Esophagus muscularis mucosa (tissue), 4 donors: ENCODE results near the gene B3GALNT2. TPM values are rescaled to one million over a fixed set of nuclear protein-coding genes. Genes with fewer than 3 reads are reported as not detected.

Source experiments
- DNase-seq: peaks from one replicate; pipeline ENCODE4 v3.0.0-alpha.2; 2017; ENCODE audit errors: extremely low spot score
- H3K27ac ChIP-seq, 4 donors: fragments of 200-600 bp; sonication (generic); replicated peaks in 1 of 4; 1 replicate in 3 of 4; 2 replicates in 1 of 4; pipeline ENCODE4 v1.5.1; 2016 to 2019; ENCODE audit warnings: mild to moderate bottlenecking in 1 of 4
- H3K27me3 ChIP-seq, 4 donors: fragments of 200-600 bp; sonication (generic); one replicate each; pipeline versions ENCODE4 v1.5.1 to v1.6.0; 2016 to 2019
- H3K36me3 ChIP-seq, 4 donors: fragments of 200-600 bp; sonication (generic); one replicate each; pipeline ENCODE4 v1.5.1; 2016 to 2019
- H3K4me1 ChIP-seq, 4 donors: fragments of 200-600 bp; sonication (generic); one replicate each; pipeline ENCODE4 v1.5.1; 2016 to 2019
- H3K4me3 ChIP-seq, 4 donors: fragments of 200-600 bp; sonication (generic); 1 replicate in 2 of 4; 2 replicates in 2 of 4; pipeline ENCODE4 v1.5.1; 2016 to 2019; ENCODE audit warnings: mild to moderate bottlenecking in 4 of 4, moderate library complexity in 1 of 4
- H3K9me3 ChIP-seq, 4 donors: fragments of 200-600 bp; sonication (generic); 1 replicate in 3 of 4; 2 replicates in 1 of 4; pipeline ENCODE4 v1.5.1; 2016 to 2019
- EP300 ChIP-seq: sonication (generic); formaldehyde crosslinking; IDR thresholded peaks from one replicate; pipeline ENCODE4 v1.6.1; 2017; ENCODE audit warnings: antibody characterized with exemption
- POLR2A ChIP-seq: fragments of 450-650 bp; IDR thresholded peaks from one replicate; pipeline ENCODE4 v1.6.1; 2017; ENCODE audit warnings: antibody characterized with exemption, moderate library complexity, mild to moderate bottlenecking, low read depth
- POLR2AphosphoS5 ChIP-seq, 2 donors: sonication (generic); formaldehyde crosslinking; IDR thresholded peaks; one replicate each; pipeline ENCODE4 v1.6.1; 2017; ENCODE audit warnings: antibody characterized with exemption in 2 of 2
- WGBS: methylation state at CpG from one replicate; pipeline ENCODE4 v1.1.5; 2018; 5-methylcytosine and 5-hydroxymethylcytosine counted together
- intact Hi-C: fragments of 100-400 bp; cut with DNase I; formaldehyde crosslinking; loops from one replicate; pipeline ENCODE4 v1.15.1; 2023
- total RNA-seq, 4 donors: library from RNA; depleted of rRNA; stranded (reverse); fragments of >200 nt; gene quantifications; one replicate each; pipeline versions ENCODE4 v1.1.0 to v1.2.1, GENCODE V29; 2016
- TF ChIP-seq, protein P1 (sequence below), 3 experiments: fragments of 200-600 bp in 2 of 3; fragments of 450-650 bp in 1 of 3; sonication (generic) in 2 of 3; IDR thresholded peaks; one replicate each; pipeline ENCODE4 v1.5.1; 2017 to 2019; ENCODE audit warnings: antibody characterized with exemption in 3 of 3, mild to moderate bottlenecking in 2 of 3, moderate library complexity in 1 of 3

B3GALNT2 gene
- total RNA-seq, 4 donors from 2014 or later = 49.0 to 68.4 (median 55.5) TPM

DNA sequence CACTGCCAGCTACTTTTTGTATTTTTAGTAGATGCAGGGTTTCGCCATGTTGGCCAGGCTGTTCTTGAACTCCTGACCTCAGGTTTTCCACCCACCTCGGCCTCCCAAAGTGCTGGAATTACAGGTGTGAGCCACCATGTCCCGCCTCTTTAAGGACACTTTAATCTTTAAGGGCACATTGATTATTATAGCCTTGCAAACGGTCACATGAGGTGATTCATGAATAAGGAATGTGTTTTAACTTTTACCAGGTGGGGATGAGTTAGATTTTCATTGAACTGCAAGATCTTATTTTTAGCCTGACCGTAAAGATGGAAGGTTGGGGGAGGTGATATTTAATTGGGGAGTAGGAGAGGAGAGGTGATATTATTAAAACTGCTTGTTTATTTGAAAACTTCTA lies 75.1 kb downstream of the B3GALNT2 start:
- Histone ChIP-seq H3K9me3 (no peaks in the 10 kb centered on the region), H3K27ac (no peak overlapping the region), H3K4me3 (no peak overlapping the region), H3K4me1 (no peaks in the 10 kb centered on the region), H3K27me3 (no peaks in the 10 kb centered on the region), H3K36me3 (peaks cover 0 to 36% (median 24%) of the 10 kb centered on the region in 4 donors)
- DNase-seq = no peak
- intact Hi-C loops = no loop called here
- 83% methylated on average over 5 of the region's 5 CpGs for WGBS
- no peak for TF ChIP-seq EP300
- TF ChIP-seq POLR2A = no peak
- TF ChIP-seq POLR2AphosphoS5 (IDR thresholded peaks at IDR 0.05) = no peak
- TF ChIP-seq, protein P1, sequence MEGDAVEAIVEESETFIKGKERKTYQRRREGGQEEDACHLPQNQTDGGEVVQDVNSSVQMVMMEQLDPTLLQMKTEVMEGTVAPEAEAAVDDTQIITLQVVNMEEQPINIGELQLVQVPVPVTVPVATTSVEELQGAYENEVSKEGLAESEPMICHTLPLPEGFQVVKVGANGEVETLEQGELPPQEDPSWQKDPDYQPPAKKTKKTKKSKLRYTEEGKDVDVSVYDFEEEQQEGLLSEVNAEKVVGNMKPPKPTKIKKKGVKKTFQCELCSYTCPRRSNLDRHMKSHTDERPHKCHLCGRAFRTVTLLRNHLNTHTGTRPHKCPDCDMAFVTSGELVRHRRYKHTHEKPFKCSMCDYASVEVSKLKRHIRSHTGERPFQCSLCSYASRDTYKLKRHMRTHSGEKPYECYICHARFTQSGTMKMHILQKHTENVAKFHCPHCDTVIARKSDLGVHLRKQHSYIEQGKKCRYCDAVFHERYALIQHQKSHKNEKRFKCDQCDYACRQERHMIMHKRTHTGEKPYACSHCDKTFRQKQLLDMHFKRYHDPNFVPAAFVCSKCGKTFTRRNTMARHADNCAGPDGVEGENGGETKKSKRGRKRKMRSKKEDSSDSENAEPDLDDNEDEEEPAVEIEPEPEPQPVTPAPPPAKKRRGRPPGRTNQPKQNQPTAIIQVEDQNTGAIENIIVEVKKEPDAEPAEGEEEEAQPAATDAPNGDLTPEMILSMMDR (IDR thresholded peaks at IDR 0.05) = no peak

DNA sequence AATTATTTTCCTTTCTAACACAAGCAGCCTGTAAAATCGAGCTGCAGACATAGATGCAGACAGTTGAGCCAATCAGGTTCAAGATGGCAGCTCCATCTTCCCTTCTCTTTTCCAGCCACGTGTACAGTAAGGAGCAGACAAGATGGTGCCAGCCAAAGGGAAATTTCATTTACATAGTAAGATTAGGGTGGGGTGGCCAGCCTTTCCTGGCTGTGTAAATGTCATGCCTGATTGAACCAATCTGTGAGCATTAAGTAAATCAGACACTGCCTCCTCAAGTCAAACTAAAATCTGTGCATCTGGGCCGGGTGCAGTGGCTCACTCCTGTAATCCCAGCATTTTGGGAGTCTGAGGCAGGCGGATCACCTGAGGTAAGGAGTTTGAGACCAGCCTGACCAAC lies 76.8 kb downstream of the B3GALNT2 start:
- H3K4me1 ChIP-seq = peaks cover 0 to 4% (median 0%) of the 10 kb centered on the region in 4 donors
- TF ChIP-seq POLR2AphosphoS5 (IDR thresholded peaks at IDR 0.05) = no peak
- no peak for TF ChIP-seq POLR2A
- TF ChIP-seq, protein P1 (IDR thresholded peaks at IDR 0.05) = no peak
- no peak for TF ChIP-seq EP300
- H3K36me3 ChIP-seq = peaks cover 0 to 19% (median 10%) of the 10 kb centered on the region in 4 donors
- intact Hi-C loops = no loop called here
- no peak for DNase-seq
- H3K27me3 ChIP-seq = no peaks in the 10 kb centered on the region
- 84% methylated on average over 4 of the region's 4 CpGs for WGBS
- H3K27ac ChIP-seq = no peak overlapping the region
- H3K9me3 ChIP-seq = no peaks in the 10 kb centered on the region
- H3K4me3 ChIP-seq = no peak overlapping the region

DNA sequence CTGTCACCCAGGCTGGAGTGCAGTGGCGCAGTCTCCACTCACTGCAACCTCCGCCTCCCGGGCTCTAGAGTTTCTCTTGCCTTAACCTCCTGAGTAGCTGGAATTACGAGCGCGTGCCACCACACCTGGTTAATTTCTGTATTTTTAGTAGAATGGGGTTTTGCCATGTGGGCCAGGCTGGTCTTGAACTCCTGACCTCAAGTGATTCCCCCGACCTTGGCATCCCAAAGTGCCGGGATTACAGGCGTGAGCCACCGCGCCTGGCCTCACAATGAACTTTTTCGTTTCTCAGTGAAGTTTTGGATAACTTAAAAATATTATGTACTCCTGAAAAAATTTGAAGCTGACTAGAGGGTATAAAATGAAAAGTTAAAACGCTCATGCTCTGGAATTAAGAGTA lies 77.6 kb downstream of the B3GALNT2 start:
- Histone ChIP-seq H3K27ac (no peak overlapping the region), H3K4me1 (peaks cover 0 to 4% (median 0%) of the 10 kb centered on the region in 4 donors), H3K36me3 (peaks cover 0 to 13% (median 10%) of the 10 kb centered on the region in 4 donors), H3K27me3 (no peaks in the 10 kb centered on the region), H3K9me3 (no peaks in the 10 kb centered on the region), H3K4me3 (no peak overlapping the region)
- DNase-seq = no peak
- intact Hi-C loops = no loop called here
- TF ChIP-seq, protein P1 (IDR thresholded peaks at IDR 0.05) = no peak
- TF ChIP-seq POLR2A (no peak), EP300 (no peak)
- 94% methylated on average over 13 of the region's 13 CpGs for WGBS

DNA sequence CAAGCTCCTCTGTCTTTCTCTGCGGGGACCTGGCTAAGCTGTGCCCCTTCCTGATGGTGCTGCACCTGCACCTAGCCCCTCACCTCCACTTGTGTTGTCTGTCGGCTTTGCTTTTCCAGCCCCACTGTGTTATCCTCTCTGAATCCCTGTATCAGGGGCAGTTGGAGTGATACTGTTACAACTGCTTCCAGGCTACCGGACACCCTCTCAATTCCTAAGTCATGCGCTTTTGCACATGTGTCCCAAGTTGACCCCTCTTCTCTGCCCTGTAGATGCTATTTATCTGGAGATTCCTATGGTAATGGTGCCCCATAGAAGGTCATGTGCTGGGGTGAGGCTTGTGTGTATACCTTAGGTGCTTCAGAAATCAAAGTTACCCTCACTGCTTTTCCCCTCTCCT lies 78.1 kb downstream of the B3GALNT2 start:
- Histone ChIP-seq H3K9me3 (no peaks in the 10 kb centered on the region), H3K4me1 (peaks cover 0 to 4% (median 0%) of the 10 kb centered on the region in 4 donors), H3K27me3 (no peaks in the 10 kb centered on the region), H3K4me3 (no peak overlapping the region), H3K36me3 (peaks cover 0 to 13% (median 9%) of the 10 kb centered on the region in 4 donors), H3K27ac (no peak overlapping the region)
- 97% methylated on average over 4 of the region's 4 CpGs for WGBS
- TF ChIP-seq POLR2A = no peak
- no peak for TF ChIP-seq EP300
- TF ChIP-seq, protein P1 (IDR thresholded peaks at IDR 0.05) = no peak
- no peak for TF ChIP-seq POLR2AphosphoS5 (IDR thresholded peaks at IDR 0.05)
- intact Hi-C loops = no loop called here
- no peak for DNase-seq

DNA sequence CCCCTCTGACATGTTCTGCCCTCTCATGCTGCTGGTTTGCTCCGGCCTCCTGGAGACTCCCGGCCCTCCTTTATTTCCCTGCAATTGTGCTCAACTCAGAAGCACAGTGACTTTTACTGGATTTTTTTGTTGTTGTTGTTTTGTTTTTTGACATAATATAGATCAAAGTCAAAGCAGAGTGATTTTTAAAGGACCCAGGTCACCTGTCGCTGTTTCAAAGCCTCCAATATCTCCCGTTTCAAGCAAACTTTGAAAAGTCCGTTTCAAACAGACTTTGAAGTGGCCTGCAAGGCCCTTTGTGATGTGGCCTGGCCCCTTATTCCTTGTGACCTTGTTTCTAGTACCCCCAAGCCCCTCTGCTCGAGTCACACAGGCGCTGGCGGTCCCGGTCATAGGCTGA lies 78.9 kb downstream of the B3GALNT2 start:
- intact Hi-C loops = no loop called here
- TF ChIP-seq, protein P1 (IDR thresholded peaks at IDR 0.05) = no peak
- no peak for TF ChIP-seq EP300
- no peak for TF ChIP-seq POLR2A
- TF ChIP-seq POLR2AphosphoS5 (IDR thresholded peaks at IDR 0.05) = no peak
- Histone ChIP-seq H3K9me3 (no peaks in the 10 kb centered on the region), H3K27me3 (no peaks in the 10 kb centered on the region), H3K27ac (no peak overlapping the region), H3K36me3 (peaks cover 0 to 13% (median 10%) of the 10 kb centered on the region in 4 donors), H3K4me1 (peaks cover 0 to 4% (median 0%) of the 10 kb centered on the region in 4 donors), H3K4me3 (no peak overlapping the region)
- 98% methylated on average over 9 of the region's 9 CpGs for WGBS
- DNase-seq = no peak
